IPS DF 6.9 (cell line): ENCODE data around the gene BCO2.

Source experiments
- DNase-seq: peaks from one replicate; pipeline ENCODE4 v3.0.0-alpha.2; 2013; ENCODE audit warnings: low read depth, low spot score
- H3K27ac ChIP-seq: one replicate; pipeline ENCODE4 v1.5.1; 2013; ENCODE audit warnings: low read length, control low read depth
- H3K27me3 ChIP-seq: 2 replicates; pipeline ENCODE4 v1.6.1; 2013; ENCODE audit warnings: mild to moderate bottlenecking, low read length; ENCODE audit not compliant: control insufficient read depth, insufficient read depth
- H3K36me3 ChIP-seq: 2 replicates; pipeline ENCODE4 v1.6.1; 2013; ENCODE audit warnings: low read length; ENCODE audit not compliant: control insufficient read depth, insufficient read depth
- H3K4me1 ChIP-seq: 2 replicates; pipeline ENCODE4 v1.6.1; 2013; ENCODE audit warnings: low read length; ENCODE audit not compliant: control insufficient read depth, insufficient read depth
- H3K4me3 ChIP-seq: 2 replicates; pipeline ENCODE4 v1.5.1; 2013; ENCODE audit warnings: mild to moderate bottlenecking, low read length
- H3K9me3 ChIP-seq: 2 replicates; pipeline ENCODE4 v1.6.1; 2013; ENCODE audit warnings: low read length, inconsistent platforms; ENCODE audit not compliant: control insufficient read depth, insufficient read depth
- WGBS: extraction: QIAGEN DNeasy Blood & Tissue Kit; methylation state at CpG from one replicate; pipeline ENCODE4 v1.1.7; 2013; ENCODE audit warnings: mixed read lengths, missing lambda C conversion rate; ENCODE audit not compliant: insufficient read length, insufficient coverage; 5-methylcytosine and 5-hydroxymethylcytosine counted together

The BCO2 gene

GRCh38 chr11:112247201-112247600 is 71.9 kb downstream of the BCO2 start:
- Histone ChIP-seq H3K9me3 (no peaks in the 10 kb centered on the region), H3K27me3 (no peaks in the 10 kb centered on the region), H3K36me3 (no peaks in the 10 kb centered on the region), H3K27ac (no peak overlapping the region), H3K4me1 (no peaks in the 10 kb centered on the region), H3K4me3 (no peak overlapping the region)
- WGBS = no CpG with 5 or more reads among the region's 4 CpGs
- DNase-seq = no peak

GRCh38 chr11:112248201-112248600 is 72.9 kb downstream of the BCO2 start:
- Histone ChIP-seq H3K27ac (no peak overlapping the region), H3K9me3 (no peaks in the 10 kb centered on the region), H3K36me3 (no peaks in the 10 kb centered on the region), H3K4me1 (no peaks in the 10 kb centered on the region), H3K27me3 (no peaks in the 10 kb centered on the region), H3K4me3 (no peak overlapping the region)
- DNase-seq = no peak
- WGBS = no CpG with 5 or more reads among the region's 2 CpGs

- Histone ChIP-seq H3K27ac (no peak overlapping the region), H3K4me1 (no peaks in the 10 kb centered on the region), H3K4me3 (no peak overlapping the region), H3K27me3 (no peaks in the 10 kb centered on the region), H3K9me3 (no peaks in the 10 kb centered on the region), H3K36me3 (no peaks in the 10 kb centered on the region)
- DNase-seq = no peak
- WGBS = no CpG with 5 or more reads among the region's 8 CpGs
These were observed 74.7 kb downstream of the BCO2 start for GRCh38 chr11:112249871-112250610.

DNA sequence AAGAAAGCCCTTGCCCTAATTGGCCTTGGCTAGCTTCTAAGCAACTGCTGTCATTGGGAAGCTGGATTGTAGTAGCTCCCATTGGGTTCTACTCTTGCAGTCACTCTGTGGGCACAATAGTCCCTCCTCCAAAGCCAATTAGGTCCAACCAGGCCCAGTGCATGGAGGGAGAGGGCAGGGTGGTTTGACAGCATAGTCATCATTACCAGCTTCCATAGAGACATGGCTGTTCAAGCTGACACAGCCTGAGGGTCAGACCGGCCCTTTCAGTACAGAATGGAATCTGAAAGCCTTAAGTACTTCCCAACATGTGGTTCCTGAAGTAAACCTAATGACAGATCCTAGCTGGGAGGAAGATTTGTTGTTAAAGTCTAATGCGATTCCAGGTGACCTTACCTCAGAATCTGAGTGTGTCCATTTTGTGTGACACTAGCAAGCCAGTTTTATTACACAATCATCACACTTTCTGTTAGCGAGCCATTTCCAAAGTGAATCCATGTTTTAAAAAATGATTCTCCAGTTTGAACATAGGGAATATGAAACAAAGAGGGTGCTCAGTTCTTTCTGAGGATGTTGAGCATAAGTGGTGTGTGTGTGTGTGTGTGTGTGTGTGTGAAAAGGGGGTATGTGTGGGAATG is 78.4 kb downstream of the BCO2 start:
- no peak overlapping the region for H3K4me3 ChIP-seq
- no CpG with 5 or more reads among the region's 3 CpGs for WGBS
- DNase-seq = no peak
- no peaks in the 10 kb centered on the region for H3K36me3 ChIP-seq
- no peaks in the 10 kb centered on the region for H3K4me1 ChIP-seq
- H3K9me3 ChIP-seq = no peaks in the 10 kb centered on the region
- H3K27ac ChIP-seq = no peak overlapping the region
- no peaks in the 10 kb centered on the region for H3K27me3 ChIP-seq

DNA sequence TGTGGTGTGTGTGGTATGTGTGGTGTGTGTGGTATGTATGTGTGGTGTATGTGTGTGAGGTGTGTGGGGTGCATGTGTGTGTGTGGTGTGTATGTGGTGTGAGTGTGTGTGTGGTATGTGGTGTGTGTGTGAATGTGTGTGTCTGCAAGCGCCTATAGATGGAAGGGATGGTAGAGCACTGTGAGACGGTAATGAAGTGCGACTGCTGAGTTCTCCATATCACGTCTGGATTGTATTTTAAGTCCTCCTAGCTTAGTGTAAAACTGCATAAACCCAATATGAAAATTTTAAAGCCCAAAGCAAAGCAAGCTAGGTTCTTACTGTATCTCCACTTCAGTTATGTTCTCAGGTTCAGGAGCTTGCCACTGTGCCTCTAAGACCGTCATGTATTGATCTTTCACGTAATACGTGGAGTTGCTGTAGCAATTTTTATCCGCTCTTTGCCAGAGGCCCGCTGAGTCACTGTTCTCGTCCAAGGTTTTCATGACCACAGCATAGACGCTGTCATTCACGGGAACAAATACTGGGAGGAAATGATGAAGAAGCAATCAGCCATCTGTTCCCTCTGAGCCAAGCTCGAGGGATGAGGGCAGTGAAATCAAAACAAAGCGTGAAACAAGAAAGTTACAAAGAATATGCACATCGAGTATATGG is 79.9 kb downstream of the BCO2 start:
- Histone ChIP-seq H3K27me3 (no peaks in the 10 kb centered on the region), H3K36me3 (no peaks in the 10 kb centered on the region), H3K9me3 (no peaks in the 10 kb centered on the region), H3K4me3 (no peak overlapping the region), H3K27ac (no peak overlapping the region), H3K4me1 (no peaks in the 10 kb centered on the region)
- DNase-seq = no peak
- 100% methylated on average over 1 of the region's 15 CpGs for WGBS

- Histone ChIP-seq H3K9me3 (no peaks in the 10 kb centered on the region), H3K4me1 (no peaks in the 10 kb centered on the region), H3K36me3 (no peaks in the 10 kb centered on the region), H3K27ac (no peak within 1 kb of the TSS), H3K27me3 (no peaks in the 10 kb centered on the region), H3K4me3 (no peak within 1 kb of the TSS)
- no peak for DNase-seq
- no CpG with 5 or more reads among the region's 2 CpGs for WGBS
These were observed 85.2 kb downstream of the BCO2 start, which contains the start of gene PLET1 for GRCh38 chr11:112260490-112260889. TSS of gene PLET1 (minus strand) at chr11:112260860. CDS start at chr11:112260589, 271 bp downstream.

- H3K9me3 ChIP-seq = no peaks in the 10 kb centered on the region
- no peak for DNase-seq
- no CpG with 5 or more reads among the region's 11 CpGs for WGBS
These were observed 90.5 kb downstream of the BCO2 start for GRCh38 chr11:112265659-112266409.

GRCh38 chr11:112266410-112266778 is 91.1 kb downstream of the BCO2 start:
- Histone ChIP-seq H3K27ac (no peak overlapping the region), H3K9me3 (no peaks in the 10 kb centered on the region), H3K36me3 (no peaks in the 10 kb centered on the region), H3K27me3 (no peaks in the 10 kb centered on the region), H3K4me1 (no peaks in the 10 kb centered on the region), H3K4me3 (no peak overlapping the region)
- no peak for DNase-seq
- WGBS = no CpG with 5 or more reads among the region's 3 CpGs

More at GRCh38 chr11:112265659-112266409, 90.5 kb downstream of the BCO2 start:
- H3K36me3 ChIP-seq = no peaks in the 10 kb centered on the region
- no peak overlapping the region for H3K27ac ChIP-seq
- no peaks in the 10 kb centered on the region for H3K27me3 ChIP-seq
- no peak overlapping the region for H3K4me3 ChIP-seq
- H3K4me1 ChIP-seq = no peaks in the 10 kb centered on the region

GRCh38 chr11:112267188-112267591 is 91.9 kb downstream of the BCO2 start:
- no peak overlapping the region for H3K4me3 ChIP-seq
- H3K27ac ChIP-seq = no peak overlapping the region
- no peaks in the 10 kb centered on the region for H3K9me3 ChIP-seq
- DNase-seq = no peak
- no CpG with 5 or more reads among the region's 5 CpGs for WGBS
- no peaks in the 10 kb centered on the region for H3K36me3 ChIP-seq
- no peaks in the 10 kb centered on the region for H3K4me1 ChIP-seq
- H3K27me3 ChIP-seq = no peaks in the 10 kb centered on the region

DNA sequence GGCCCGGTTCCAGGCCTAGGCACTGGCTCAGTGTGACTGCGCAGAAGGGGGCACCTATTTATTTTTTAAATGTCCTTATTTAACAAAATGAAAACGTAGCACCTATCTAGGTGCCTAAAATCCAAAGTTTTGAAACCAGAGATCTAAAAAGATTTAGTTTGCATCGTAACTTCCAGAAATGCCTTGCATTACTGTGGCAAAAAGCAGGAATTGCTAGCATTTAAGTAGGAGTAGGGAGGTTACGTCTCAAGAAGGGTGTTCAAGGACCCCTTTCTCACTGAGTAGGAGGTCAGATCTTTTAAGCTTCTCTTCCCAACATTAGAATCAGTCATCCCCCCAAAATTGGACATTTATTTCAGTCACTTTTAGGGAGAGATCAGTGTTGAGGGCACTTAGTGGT is 93.1 kb downstream of the BCO2 start:
- no peak for DNase-seq
- Histone ChIP-seq H3K27ac (no peak overlapping the region), H3K27me3 (no peaks in the 10 kb centered on the region), H3K4me3 (no peak overlapping the region), H3K4me1 (no peaks in the 10 kb centered on the region), H3K36me3 (no peaks in the 10 kb centered on the region), H3K9me3 (no peaks in the 10 kb centered on the region)
- WGBS = no CpG with 5 or more reads among the region's 5 CpGs
